Keratinocyte (primary cell): ENCODE measurements around the gene MFF.

Experiments
- CTCF ChIP-seq, 3 experiments: IDR thresholded peaks in 1 of 3; conservative IDR thresholded peaks in 1 of 3; optimal IDR thresholded peaks in 1 of 3; 2 replicates in 2 of 3; 3 replicates in 1 of 3; pipeline versions ENCODE3 to v1.5.1; 2011; ENCODE audit warnings: low read length in 3 of 3, mild to moderate bottlenecking in 3 of 3, moderate library complexity in 2 of 3, control low read depth in 1 of 3, inconsistent platforms in 1 of 3; ENCODE audit not compliant: insufficient read depth in 2 of 3; ENCODE audit errors: extremely low read depth in 1 of 3
- EZH2 ChIP-seq: IDR thresholded peaks from one replicate; pipeline ENCODE4 v1.6.1; 2012; ENCODE audit warnings: inconsistent platforms, mild to moderate bottlenecking, low read length, moderate library complexity

- TF ChIP-seq CTCF (optimal IDR thresholded peaks at IDR 0.05 in 1 of 3, IDR thresholded peaks at IDR 0.05 in 1 of 3, conservative IDR thresholded peaks at IDR 0.05 in 1 of 3; ENCODE audit: extremely low read depth in 1 of 3, insufficient read depth in 2 of 3, low read length in 3 of 3) (no peak), EZH2 (no peak)
Measured at GRCh38 chr2:227360351-227360750, 35.3 kb downstream of the MFF start.
